Vagina (tissue), 2 donors: ENCODE results near the gene CACNA1C.

Experiments used
- POLR2A ChIP-seq, 2 donors: fragments of 450-650 bp; IDR thresholded peaks; one replicate each; pipeline ENCODE4 v1.6.1; 2017; ENCODE audit warnings: antibody characterized with exemption in 2 of 2, mild to moderate bottlenecking in 2 of 2, moderate library complexity in 2 of 2
- TF ChIP-seq, protein P1 (sequence below), 3 experiments: fragments of 450-650 bp in 2 of 3; fragments of 200-600 bp in 1 of 3; sonication (generic) in 1 of 3; IDR thresholded peaks; one replicate each; pipeline ENCODE4 v1.5.1; 2017 to 2019; ENCODE audit warnings: antibody characterized with exemption in 3 of 3, mild to moderate bottlenecking in 2 of 3, moderate library complexity in 2 of 3

DNA sequence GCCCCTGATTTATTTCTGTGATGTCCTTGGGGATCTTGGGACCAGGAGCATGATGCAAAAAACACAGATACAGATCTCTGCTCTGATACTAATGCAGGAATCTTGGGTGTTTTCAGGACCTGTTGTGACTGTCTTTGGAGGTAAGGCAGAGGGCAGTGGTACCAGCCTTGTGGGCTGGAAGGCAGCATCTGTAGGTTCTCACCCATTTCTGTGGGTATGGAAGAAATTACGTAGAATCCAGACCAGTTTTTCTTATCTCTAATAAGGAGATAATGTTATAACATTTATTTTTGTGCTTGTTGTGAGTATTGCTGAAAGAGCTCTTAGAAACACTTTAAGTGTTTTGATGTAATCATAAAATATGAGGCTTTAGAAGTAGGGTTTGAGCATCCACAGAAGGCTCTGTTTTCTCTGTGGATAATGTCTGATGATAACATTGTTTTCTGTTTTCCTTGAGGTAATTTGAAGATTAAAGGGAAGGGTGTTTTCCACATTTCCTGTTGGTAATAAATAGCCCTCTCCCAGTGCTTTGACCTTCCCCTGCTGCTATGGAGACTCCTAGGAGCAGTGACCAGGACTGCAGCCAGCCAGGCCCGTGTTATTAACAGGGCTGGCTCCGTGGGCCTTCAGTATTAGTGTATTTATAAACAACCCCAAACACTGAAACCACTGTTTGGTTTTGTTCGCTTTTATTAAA, 39.1 kb upstream of the CACNA1C start:
- TF ChIP-seq, protein P1, sequence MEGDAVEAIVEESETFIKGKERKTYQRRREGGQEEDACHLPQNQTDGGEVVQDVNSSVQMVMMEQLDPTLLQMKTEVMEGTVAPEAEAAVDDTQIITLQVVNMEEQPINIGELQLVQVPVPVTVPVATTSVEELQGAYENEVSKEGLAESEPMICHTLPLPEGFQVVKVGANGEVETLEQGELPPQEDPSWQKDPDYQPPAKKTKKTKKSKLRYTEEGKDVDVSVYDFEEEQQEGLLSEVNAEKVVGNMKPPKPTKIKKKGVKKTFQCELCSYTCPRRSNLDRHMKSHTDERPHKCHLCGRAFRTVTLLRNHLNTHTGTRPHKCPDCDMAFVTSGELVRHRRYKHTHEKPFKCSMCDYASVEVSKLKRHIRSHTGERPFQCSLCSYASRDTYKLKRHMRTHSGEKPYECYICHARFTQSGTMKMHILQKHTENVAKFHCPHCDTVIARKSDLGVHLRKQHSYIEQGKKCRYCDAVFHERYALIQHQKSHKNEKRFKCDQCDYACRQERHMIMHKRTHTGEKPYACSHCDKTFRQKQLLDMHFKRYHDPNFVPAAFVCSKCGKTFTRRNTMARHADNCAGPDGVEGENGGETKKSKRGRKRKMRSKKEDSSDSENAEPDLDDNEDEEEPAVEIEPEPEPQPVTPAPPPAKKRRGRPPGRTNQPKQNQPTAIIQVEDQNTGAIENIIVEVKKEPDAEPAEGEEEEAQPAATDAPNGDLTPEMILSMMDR (IDR thresholded peaks at IDR 0.05): peak in 1 of 3 experiments; percentile 5
- TF ChIP-seq POLR2A (IDR thresholded peaks at IDR 0.05): no peak
